ENCODE data around the gene FOXL3.

Gene FOXL3

GRCh38 chr7:337567-337951 lies 47.6 kb downstream of the FOXL3 start:
- no peak for TF ChIP-seq CTCF (IDR thresholded peaks at IDR 0.05; ENCODE audit: borderline replicate concordance, insufficient read depth, low read depth, low read length)
- H3K4me3 ChIP-seq (ENCODE audit: low read depth, low read length): no peak overlapping the region

- no peak for TF ChIP-seq CTCF (IDR thresholded peaks at IDR 0.05; ENCODE audit: borderline replicate concordance, insufficient read depth, low read depth, low read length)
- H3K4me3 ChIP-seq (ENCODE audit: low read depth, low read length): no peak overlapping the region
Observed at GRCh38 chr7:338295-339061, 48.5 kb downstream of the FOXL3 start.

- TF ChIP-seq CTCF (IDR thresholded peaks at IDR 0.05; ENCODE audit: borderline replicate concordance, insufficient read depth, low read depth, low read length): no peak
- H3K4me3 ChIP-seq (ENCODE audit: low read depth, low read length): no peak overlapping the region
Observed at GRCh38 chr7:339062-339342, 49.0 kb downstream of the FOXL3 start.

- TF ChIP-seq CTCF (IDR thresholded peaks at IDR 0.05; ENCODE audit: borderline replicate concordance, insufficient read depth, low read depth, low read length): no peak
- H3K4me3 ChIP-seq (ENCODE audit: low read depth, low read length): no peak overlapping the region
Observed at GRCh38 chr7:339696-340095, 49.7 kb downstream of the FOXL3 start.

- H3K4me3 ChIP-seq (ENCODE audit: low read depth, low read length): no peak overlapping the region
- no peak for TF ChIP-seq CTCF (IDR thresholded peaks at IDR 0.05; ENCODE audit: borderline replicate concordance, insufficient read depth, low read depth, low read length)
Observed at GRCh38 chr7:340200-340937, 50.4 kb downstream of the FOXL3 start.
